GM19438 (cell line): Measurements from ENCODE around the gene RASSF7.
"Not testable (repeated sequence)": the region's sequence is repeated elsewhere in the genome, so short reads cannot be mapped to it uniquely, and the experiment has no call there.

ENCODE experiments used
- ATAC-seq: cut with Tn5 transposase; IDR thresholded peaks from one replicate; pipeline ENCODE4 v1.9.1; 2021; ENCODE audit warnings: low read depth; ENCODE audit not compliant: unreplicated experiment

Gene RASSF7

GRCh38 chr11:563066-563811 lies 2.5 kb downstream of the RASSF7 start:
- no peak for ATAC-seq

GRCh38 chr11:563812-564578 lies 3.2 kb downstream of the RASSF7 start:
- no peak for ATAC-seq

- ATAC-seq = no peak
These were observed 5.2 kb downstream of the RASSF7 start for GRCh38 chr11:565921-566509.

- ATAC-seq = no peak
These were observed 6.3 kb downstream of the RASSF7 start for GRCh38 chr11:567011-567628.

GRCh38 chr11:567629-568292 lies 7.0 kb downstream of the RASSF7 start:
- peak; percentile 19 for ATAC-seq

GRCh38 chr11:568306-569157 lies 7.8 kb downstream of the RASSF7 start:
- peak; percentile 89 for ATAC-seq

- no peak for ATAC-seq
These were observed 8.6 kb downstream of the RASSF7 start for GRCh38 chr11:569158-569885.

- no peak for ATAC-seq
These were observed 11.0 kb downstream of the RASSF7 start for GRCh38 chr11:571802-572185.

- ATAC-seq = no peak
These were observed 12.5 kb downstream of the RASSF7 start for GRCh38 chr11:573146-573759.

- not testable (repeated sequence) for ATAC-seq
These were observed 13.3 kb downstream of the RASSF7 start for GRCh38 chr11:574031-574570.

- ATAC-seq = no peak
These were observed 14.0 kb downstream of the RASSF7 start for GRCh38 chr11:574632-575312.

GRCh38 chr11:575313-575995 lies 14.7 kb downstream of the RASSF7 start:
- ATAC-seq = no peak

GRCh38 chr11:575996-576768 lies 15.4 kb downstream of the RASSF7 start, which contains the start of gene PHRF1:
Gene PHRF1, plus strand, starts transcription at chr11:576470. Its CDS starts 5,043 bp downstream, at chr11:581513.
- ATAC-seq = peak; percentile 76

GRCh38 chr11:576811-577610 lies 16.2 kb downstream of the RASSF7 start:
- no peak for ATAC-seq

- no peak for ATAC-seq
These were observed 16.8 kb downstream of the RASSF7 start for GRCh38 chr11:577611-577894.
